ENCODE data around the gene CD300C. TPM values are rescaled to one million over a fixed set of nuclear protein-coding genes. Genes with fewer than 3 reads are reported as not detected.
"Not testable (repeated sequence)": the region's sequence is repeated elsewhere in the genome, so short reads cannot be mapped to it uniquely, and the experiment has no call there.

Gene CD300C
- not detected for total RNA-seq

- Mint-ChIP-seq H3K27ac (no peak within 1 kb of the TSS), H3K9me3 (no peaks in the 10 kb centered on the region), H3K4me3 (no peak within 1 kb of the TSS), H3K36me3 (no peaks in the 10 kb centered on the region), H3K27me3 (no peaks in the 10 kb centered on the region), H3K4me1 (peaks cover 4% of the 10 kb centered on the region)
- no peak for DNase-seq
Observed at GRCh38 chr17:74545843-74546230, at the start of gene CD300C. Gene CD300C, minus strand, starts transcription at chr17:74546115. Its CDS starts 333 bp downstream, at chr17:74545782.

DNA sequence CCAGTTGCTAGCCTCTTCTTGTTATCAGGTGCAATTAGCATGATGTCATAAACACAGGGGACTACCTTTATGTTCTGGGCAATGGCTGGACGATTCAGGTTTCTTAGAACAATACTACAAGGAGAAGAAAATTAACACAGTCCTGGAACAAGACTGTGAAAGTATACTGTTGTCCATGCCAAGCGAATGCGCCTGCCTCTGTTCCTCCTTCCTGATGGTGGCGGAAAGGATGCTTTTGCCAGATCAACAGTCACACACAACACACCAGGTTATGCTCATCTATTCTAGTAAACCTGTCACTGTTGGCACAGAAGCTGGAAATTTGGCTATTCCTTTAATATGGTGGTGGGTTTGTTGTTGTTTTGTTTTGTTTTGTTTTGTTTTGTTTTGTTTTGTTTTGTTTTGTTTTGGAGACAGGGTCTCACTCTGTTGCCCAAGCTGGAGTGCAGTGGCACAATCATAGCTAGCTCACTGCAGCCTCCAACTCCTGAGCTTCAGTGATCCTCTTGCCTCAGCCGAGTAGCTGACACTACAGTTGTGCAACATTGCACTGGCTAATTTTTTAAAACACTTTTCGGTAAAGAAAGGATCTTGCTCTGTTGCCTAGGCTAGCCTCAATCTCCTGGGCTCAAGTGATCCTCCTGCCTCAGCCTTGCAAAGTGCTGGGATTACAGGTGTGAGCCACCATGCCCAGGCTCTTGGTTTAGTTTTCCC is 49.3 kb upstream of the CD300C start:
- H3K27ac Mint-ChIP-seq = no peak overlapping the region
- H3K4me1 Mint-ChIP-seq = peaks cover 17% of the 10 kb centered on the region
- no peak for DNase-seq
- peaks cover 16% of the 10 kb centered on the region for H3K27me3 Mint-ChIP-seq
- H3K9me3 Mint-ChIP-seq = no peaks in the 10 kb centered on the region
- no peaks in the 10 kb centered on the region for H3K36me3 Mint-ChIP-seq
- H3K4me3 Mint-ChIP-seq = no peak overlapping the region

GRCh38 chr17:74592087-74592990 is 46.4 kb upstream of the CD300C start, which contains the start of gene CD300LD:
Gene CD300LD, minus strand, starts transcription at chr17:74592283. Its CDS starts 81 bp downstream, at chr17:74592202.
- Mint-ChIP-seq H3K36me3 (no peaks in the 10 kb centered on the region), H3K4me3 (no peak within 1 kb of the TSS), H3K4me1 (peaks cover 11% of the 10 kb centered on the region), H3K27ac (no peak within 1 kb of the TSS), H3K27me3 (peaks cover 14% of the 10 kb centered on the region), H3K9me3 (no peaks in the 10 kb centered on the region)
- no peak for DNase-seq

DNA sequence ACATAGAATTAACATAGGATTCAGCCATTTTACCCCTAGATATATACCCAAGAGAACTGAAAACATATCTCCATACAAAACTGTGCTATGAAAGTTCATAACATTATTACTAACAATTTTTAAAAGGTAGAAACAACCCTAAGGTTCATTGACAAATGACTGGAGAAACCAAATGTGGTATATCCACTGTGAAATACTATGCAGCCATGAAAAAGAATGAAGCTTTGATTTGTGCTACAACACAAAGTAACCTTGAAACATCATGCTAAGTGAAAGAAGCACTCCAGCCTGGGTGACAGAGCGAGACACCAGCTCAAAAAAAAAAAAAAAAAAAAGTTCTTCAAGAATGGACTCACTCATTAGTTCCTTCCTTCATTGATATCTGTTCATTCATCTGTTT is 45.6 kb upstream of the CD300C start:
- Mint-ChIP-seq H3K9me3 (no peaks in the 10 kb centered on the region), H3K27ac (no peak overlapping the region), H3K4me1 (peaks cover 11% of the 10 kb centered on the region), H3K36me3 (no peaks in the 10 kb centered on the region), H3K4me3 (no peak overlapping the region), H3K27me3 (peaks cover 15% of the 10 kb centered on the region)
- DNase-seq = no peak

GRCh38 chr17:74585711-74586110 is 39.8 kb upstream of the CD300C start:
- Mint-ChIP-seq H3K4me3 (no peak overlapping the region), H3K27ac (no peak overlapping the region), H3K9me3 (peaks cover 2% of the 10 kb centered on the region), H3K27me3 (peaks cover 8% of the 10 kb centered on the region), H3K36me3 (no peaks in the 10 kb centered on the region), H3K4me1 (no peaks in the 10 kb centered on the region)
- no peak for DNase-seq

GRCh38 chr17:74584292-74585060 is 38.6 kb upstream of the CD300C start:
- Mint-ChIP-seq H3K9me3 (peaks cover 2% of the 10 kb centered on the region), H3K27me3 (peaks cover 8% of the 10 kb centered on the region), H3K36me3 (no peaks in the 10 kb centered on the region), H3K4me1 (peaks cover 5% of the 10 kb centered on the region), H3K27ac (no peak overlapping the region), H3K4me3 (no peak overlapping the region)
- no peak for DNase-seq

DNA sequence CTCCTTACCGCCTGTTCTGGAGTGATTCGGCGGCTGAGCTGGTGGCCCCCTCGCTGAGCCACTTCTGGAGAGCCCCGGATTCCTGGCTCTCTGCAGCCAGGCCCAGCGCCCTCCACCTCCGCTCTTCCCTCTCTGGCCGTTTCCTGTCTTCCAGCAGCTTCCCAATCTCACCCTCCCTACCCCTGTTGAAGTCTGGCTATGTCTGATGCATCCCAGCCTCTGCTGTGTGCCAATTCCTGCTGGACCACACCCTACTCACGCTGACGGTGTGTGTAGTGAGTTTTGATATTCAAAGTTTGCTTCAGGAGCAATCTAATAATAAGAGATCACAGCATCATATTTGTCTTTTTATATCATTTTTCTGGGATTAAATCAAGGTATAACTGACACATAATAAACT is 36.7 kb upstream of the CD300C start:
- H3K9me3 Mint-ChIP-seq = peaks cover 2% of the 10 kb centered on the region

GRCh38 chr17:74579900-74580299 is 34.0 kb upstream of the CD300C start:
- Mint-ChIP-seq H3K27me3 (peaks cover 3% of the 10 kb centered on the region), H3K4me1 (peaks cover 5% of the 10 kb centered on the region), H3K9me3 (peaks cover 2% of the 10 kb centered on the region), H3K27ac (no peak overlapping the region), H3K36me3 (no peaks in the 10 kb centered on the region), H3K4me3 (no peak overlapping the region)
- no peak for DNase-seq

More for the DNA sequence above, 36.7 kb upstream of the CD300C start:
- H3K36me3 Mint-ChIP-seq = no peaks in the 10 kb centered on the region
- H3K4me3 Mint-ChIP-seq = no peak overlapping the region
- DNase-seq = no peak
- no peak overlapping the region for H3K27ac Mint-ChIP-seq
- peaks cover 4% of the 10 kb centered on the region for H3K27me3 Mint-ChIP-seq
- peaks cover 5% of the 10 kb centered on the region for H3K4me1 Mint-ChIP-seq

DNA sequence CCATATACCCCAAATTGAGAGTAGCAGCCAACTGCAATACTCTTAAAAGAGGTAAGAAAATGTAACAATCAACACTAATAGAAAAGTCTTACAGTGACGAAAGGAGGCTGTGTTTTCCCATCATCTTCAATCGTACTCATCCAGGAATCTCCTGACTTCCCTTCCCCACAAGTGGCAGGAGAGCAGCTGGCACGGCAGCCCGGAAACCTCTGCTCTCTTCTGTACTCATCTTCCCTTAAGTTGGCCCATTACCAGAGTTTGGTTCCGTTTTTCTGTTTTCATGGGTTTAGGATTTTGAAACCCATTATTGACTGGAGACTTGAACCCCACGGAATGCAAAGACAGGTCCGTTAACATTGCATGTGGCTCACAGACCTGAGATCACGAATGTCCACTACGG is 33.1 kb upstream of the CD300C start:
- no peak overlapping the region for H3K4me3 Mint-ChIP-seq
- no peaks in the 10 kb centered on the region for H3K36me3 Mint-ChIP-seq
- H3K4me1 Mint-ChIP-seq = peaks cover 5% of the 10 kb centered on the region
- no peak for DNase-seq
- H3K27me3 Mint-ChIP-seq = peaks cover 3% of the 10 kb centered on the region
- no peak overlapping the region for H3K27ac Mint-ChIP-seq
- no peaks in the 10 kb centered on the region for H3K9me3 Mint-ChIP-seq

GRCh38 chr17:74574489-74575142 is 28.7 kb upstream of the CD300C start:
- H3K4me3 Mint-ChIP-seq = no peak overlapping the region

DNA sequence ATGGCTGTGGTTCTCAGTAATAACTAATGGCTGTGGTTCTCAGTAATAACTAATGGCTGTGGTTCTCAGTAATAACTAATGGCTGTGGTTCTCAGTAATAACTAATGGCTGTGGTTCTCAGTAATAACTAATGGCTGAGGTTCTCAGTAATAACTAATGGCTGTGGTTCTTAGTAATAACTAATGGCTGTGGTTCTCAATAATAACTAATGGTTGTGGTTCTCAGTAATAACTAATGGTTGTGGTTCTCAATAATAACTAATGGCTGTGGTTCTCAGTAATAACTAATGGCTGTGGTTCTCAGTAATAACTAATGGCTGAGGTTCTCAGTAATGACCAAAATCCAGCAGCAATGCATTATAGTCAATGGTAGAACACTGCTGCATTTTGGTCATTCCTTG is 27.7 kb upstream of the CD300C start:
- H3K9me3 Mint-ChIP-seq, H3K4me1 Mint-ChIP-seq, H3K36me3 Mint-ChIP-seq, H3K27ac Mint-ChIP-seq, H3K4me3 Mint-ChIP-seq, DNase-seq: not testable (repeated sequence)
- H3K27me3 Mint-ChIP-seq = peaks cover 23% of the 10 kb centered on the region

More at GRCh38 chr17:74574489-74575142, 28.7 kb upstream of the CD300C start:
- Mint-ChIP-seq H3K27me3 (peaks cover 13% of the 10 kb centered on the region), H3K36me3 (no peaks in the 10 kb centered on the region), H3K9me3 (no peaks in the 10 kb centered on the region), H3K4me1 (peaks cover under 1% of the 10 kb centered on the region), H3K27ac (no peak overlapping the region)
- no peak for DNase-seq

GRCh38 chr17:74573169-74573568 is 27.3 kb upstream of the CD300C start:
- Mint-ChIP-seq H3K4me3 (no peak overlapping the region), H3K9me3 (no peaks in the 10 kb centered on the region), H3K27me3 (peaks cover 28% of the 10 kb centered on the region), H3K36me3 (no peaks in the 10 kb centered on the region), H3K27ac (no peak overlapping the region), H3K4me1 (peaks cover 4% of the 10 kb centered on the region)
- no peak for DNase-seq

- Mint-ChIP-seq H3K4me3 (no peak overlapping the region), H3K27ac (no peak overlapping the region), H3K4me1 (peaks cover 4% of the 10 kb centered on the region), H3K9me3 (no peaks in the 10 kb centered on the region), H3K36me3 (no peaks in the 10 kb centered on the region), H3K27me3 (peaks cover 35% of the 10 kb centered on the region)
- DNase-seq = no peak
Observed at GRCh38 chr17:74571621-74572270, 25.8 kb upstream of the CD300C start.
